SK-N-SH (cell line): ENCODE results near the gene HOXB8. TPM values are rescaled to one million over a fixed set of nuclear protein-coding genes. Genes with fewer than 3 reads are reported as not detected.

Experiments
- CTCF ChIA-PET: fragments of 300-600, 350-600 bp; formaldehyde crosslinking; extraction: SDS; loops from one replicate; lab custom pipeline; 2021; lab: Yijun Ruan, JAX
- POLR2A ChIA-PET: fragments of 350-600 bp; sonication (Branson Sonifier 250); formaldehyde crosslinking; extraction: SDS; loops from one replicate; lab custom pipeline; 2020; ENCODE audit warnings: antibody characterized with exemption, inconsistent platforms; lab: Yijun Ruan, JAX
- DNase-seq: peaks from one replicate; pipeline ENCODE4 v3.0.0; 2012
- H2AFZ ChIP-seq: fragments of 200-600 bp; sonication (generic); 2 replicates; pipeline ENCODE4 v1.8.1; 2016; ENCODE audit warnings: antibody characterized with exemption, mild to moderate bottlenecking, low read depth
- H3F3A ChIP-seq: fragments of 200-600 bp; sonication (generic); replicated peaks from 2 replicates; pipeline ENCODE3; 2016; ENCODE audit warnings: antibody characterized with exemption, mild to moderate bottlenecking; ENCODE audit not compliant: insufficient read depth
- H3K27ac ChIP-seq, 2 experiments: fragments of 200-500 bp in 1 of 2; fragments of 200-600 bp in 1 of 2; sonication (Bioruptor generic) in 1 of 2; sonication (generic), shearing (Covaris generic) in 1 of 2; 2 replicates each; pipeline versions ENCODE4 v1.5.1 to v1.6.1; 2014 to 2016; ENCODE audit warnings: low read depth in 2 of 2, inconsistent platforms in 1 of 2, low read length in 1 of 2, mild to moderate bottlenecking in 1 of 2, mixed read lengths in 1 of 2
- H3K27me3 ChIP-seq: fragments of 200-600 bp; sonication (generic), shearing (Covaris generic); 2 replicates; pipeline ENCODE4 v1.6.1; 2016; ENCODE audit warnings: mixed run types; ENCODE audit not compliant: insufficient read depth
- H3K36me3 ChIP-seq, 2 experiments: fragments of 200-500 bp in 1 of 2; fragments of 200-600 bp in 1 of 2; sonication (Bioruptor generic) in 1 of 2; sonication (generic) in 1 of 2; replicated peaks in 1 of 2; 2 replicates each; pipeline versions ENCODE3 to v1.5.1; 2014 to 2016; ENCODE audit warnings: low read length in 1 of 2, mild to moderate bottlenecking in 1 of 2; ENCODE audit not compliant: insufficient read depth in 2 of 2, control insufficient read depth in 1 of 2
- H3K4me1 ChIP-seq, 2 experiments: fragments of 200-500 bp in 1 of 2; fragments of 200-600 bp in 1 of 2; sonication (Bioruptor generic) in 1 of 2; sonication (generic), shearing (Covaris generic) in 1 of 2; 2 replicates each; pipeline versions ENCODE4 v1.5.1 to v1.6.1; 2014 to 2016; ENCODE audit warnings: low read depth in 1 of 2, low read length in 1 of 2, mixed run types in 1 of 2; ENCODE audit not compliant: insufficient read depth in 2 of 2, control insufficient read depth in 1 of 2
- H3K4me2 ChIP-seq: fragments of 200-600 bp; sonication (generic), shearing (Covaris generic); 2 replicates; pipeline ENCODE4 v1.6.1; 2017; ENCODE audit warnings: mixed run types
- H3K4me3 ChIP-seq, 2 experiments: fragments of 200-500 bp in 1 of 2; fragments of 200-600 bp in 1 of 2; sonication (Bioruptor generic) in 1 of 2; sonication (generic), shearing (Covaris generic) in 1 of 2; 2 replicates each; pipeline versions ENCODE4 v1.5.1 to v1.8.1; 2014 to 2016; ENCODE audit warnings: low read depth in 2 of 2, inconsistent platforms in 1 of 2, low read length in 1 of 2, mild to moderate bottlenecking in 1 of 2, mixed read lengths in 1 of 2, moderate library complexity in 1 of 2
- H3K79me2 ChIP-seq: fragments of 200-600 bp; sonication (generic); 2 replicates; pipeline ENCODE4 v1.8.1; 2017; ENCODE audit warnings: mild to moderate bottlenecking; ENCODE audit not compliant: insufficient read depth
- H3K9ac ChIP-seq: fragments of 200-600 bp; sonication (generic); 2 replicates; pipeline ENCODE4 v1.6.1; 2017; ENCODE audit warnings: mixed run types
- H3K9me2 ChIP-seq: fragments of 200-600 bp; sonication (generic); 2 replicates; pipeline ENCODE4 v1.6.1; 2017; ENCODE audit warnings: mixed run types
- H3K9me3 ChIP-seq: fragments of 200-600 bp; sonication (generic); 2 replicates; pipeline ENCODE4 v1.6.1; 2017; ENCODE audit warnings: mixed run types, mild to moderate bottlenecking, moderate library complexity
- H4K20me1 ChIP-seq: fragments of 200-600 bp; sonication (generic); 2 replicates; pipeline ENCODE4 v1.6.1; 2017; ENCODE audit warnings: mild to moderate bottlenecking, mixed run types; ENCODE audit not compliant: insufficient read depth
- CHD2 ChIP-seq: fragments of 150-350 bp; IDR thresholded peaks from 2 replicates; pipeline ENCODE4 v1.6.1; 2018; ENCODE audit warnings: low read length; ENCODE audit not compliant: partially characterized antibody
- EZH2phosphoT487 ChIP-seq: fragments of 200-600 bp; sonication (generic); IDR thresholded peaks from 2 replicates; pipeline ENCODE4 v1.6.1; 2017; ENCODE audit warnings: low read depth, mixed run types, mild to moderate bottlenecking, antibody characterized with exemption, moderate library complexity, borderline replicate concordance
- GATA2 ChIP-seq: sonication (generic); formaldehyde crosslinking; IDR thresholded peaks from 2 replicates; pipeline ENCODE4 v1.5.0; 2020; ENCODE audit warnings: mild to moderate bottlenecking, missing genetic modification reagents
- MEF2A ChIP-seq: IDR thresholded peaks from 2 replicates; pipeline ENCODE4 v1.4.0; 2012; ENCODE audit warnings: low read depth, borderline replicate concordance
- RAD21 ChIP-seq: IDR thresholded peaks from 2 replicates; pipeline ENCODE4 v1.6.1; 2012; ENCODE audit warnings: mild to moderate bottlenecking, low read length
- RFX5 ChIP-seq: IDR thresholded peaks from 2 replicates; pipeline ENCODE4 v1.6.1; 2012; ENCODE audit warnings: mild to moderate bottlenecking, improper control_type of control experiment, low read length
- SIN3A ChIP-seq: IDR thresholded peaks from 2 replicates; pipeline ENCODE4 v1.6.1; 2012; ENCODE audit warnings: low read depth, mild to moderate bottlenecking, low read length, moderate library complexity, borderline replicate concordance
- SMC3 ChIP-seq: IDR thresholded peaks from 2 replicates; pipeline ENCODE4 v1.6.1; 2012; ENCODE audit warnings: low read depth, low read length, improper control_type of control experiment
- YY1 ChIP-seq: IDR thresholded peaks from 2 replicates; pipeline ENCODE4 v1.4.0; 2012; ENCODE audit warnings: low read depth, mild to moderate bottlenecking
- WGBS: methylation state at CpG from one replicate; pipeline ENCODE4 v1.1.6; 2017; ENCODE audit warnings: low lambda C conversion rate; 5-methylcytosine and 5-hydroxymethylcytosine counted together
- polyA plus RNA-seq, 3 experiments: library from polyadenylated mRNA; depleted of rRNA; stranded (reverse); fragments of >200 nt; gene quantifications; 2 replicates each; pipeline ENCODE4 v1.2.3, GENCODE V29; 2012
- TF ChIP-seq, protein P1 (sequence below): IDR thresholded peaks from 2 replicates; pipeline ENCODE4 v1.4.0; 2012; ENCODE audit warnings: low read depth
- TF ChIP-seq, protein P2 (sequence below): IDR thresholded peaks from 2 replicates; pipeline ENCODE4 v1.6.1; 2012; ENCODE audit warnings: mild to moderate bottlenecking, low read depth, low read length, moderate library complexity
- TF ChIP-seq, protein P3 (sequence below): fragments of 150-350 bp; IDR thresholded peaks from 2 replicates; pipeline ENCODE4 v1.6.1; 2016; ENCODE audit warnings: mild to moderate bottlenecking, low read depth, low read length

The HOXB8 gene
- polyA plus RNA-seq, 1 of the 3 experiments (the other 2 are of a cell fraction) = not detected

DNA sequence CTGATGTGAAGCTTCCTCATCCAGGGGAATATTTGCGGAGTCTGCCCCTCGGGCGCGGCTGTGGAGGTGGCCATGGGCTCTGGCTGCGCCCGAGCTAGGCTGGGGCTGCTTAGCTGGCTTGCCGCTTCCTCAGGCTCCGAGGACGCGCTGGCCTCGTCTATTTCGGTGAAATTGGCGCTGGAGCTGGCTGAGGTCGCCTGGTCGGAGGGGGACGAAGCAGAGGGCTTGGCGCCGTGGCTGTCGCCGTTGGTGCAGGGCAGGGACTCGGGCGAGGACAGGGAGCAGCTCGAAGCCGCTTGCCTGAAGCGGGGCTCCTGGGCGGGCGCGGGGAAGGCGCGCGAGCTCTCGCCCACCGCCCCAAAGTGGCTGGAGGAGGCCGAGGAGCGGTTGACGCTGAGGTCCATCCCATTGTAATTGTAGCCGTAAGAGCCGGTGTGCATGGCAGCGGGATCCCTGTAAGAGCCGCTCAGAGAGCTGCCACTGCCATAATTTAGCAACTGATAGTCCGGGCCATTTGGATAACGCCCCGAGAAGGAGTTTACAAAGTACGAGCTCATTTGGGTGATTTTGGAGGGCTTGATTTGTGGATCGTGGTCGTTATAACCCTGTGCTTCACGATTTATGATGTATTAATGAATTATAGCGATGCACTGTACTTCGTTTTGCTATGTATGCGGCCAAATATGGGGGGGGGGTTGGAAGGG, 21.8 kb downstream of the HOXB8 start, which contains the start of gene HOXB5:
TSS of gene HOXB5 (minus strand) at position 654 of the 704 bp plus-strand sequence. CDS start at position 557, 97 bp downstream.
- H3K4me1 ChIP-seq = 0 out of 4 replicates have a peak, but pooled peaks cover 0 to 4% of the 10 kb centered on the region in 2 experiments
- POLR2A ChIA-PET = no interaction called here
- CTCF ChIA-PET = interaction anchor here (0.6 to 3.7 kb wide), 41 partner anchors 13 to 462 kb away, joined by 3 to 20 read pairs (median 4); partner anchors contain the start of genes HOXB1 and HOXB8
- H3K9ac ChIP-seq = no peak within 1 kb of the TSS
- H3K27ac ChIP-seq = no peak within 1 kb of the TSS
- TF ChIP-seq CHD2 (no peak), RAD21 (no peak), YY1 (no peak), RFX5 (no peak), SMC3 (no peak), SIN3A (no peak), MEF2A (no peak), GATA2 (CRISPR knock-in tag) (no peak), EZH2phosphoT487 (no peak)
- TF ChIP-seq, protein P1, sequence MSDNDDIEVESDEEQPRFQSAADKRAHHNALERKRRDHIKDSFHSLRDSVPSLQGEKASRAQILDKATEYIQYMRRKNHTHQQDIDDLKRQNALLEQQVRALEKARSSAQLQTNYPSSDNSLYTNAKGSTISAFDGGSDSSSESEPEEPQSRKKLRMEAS = no peak
- TF ChIP-seq, protein P2, sequence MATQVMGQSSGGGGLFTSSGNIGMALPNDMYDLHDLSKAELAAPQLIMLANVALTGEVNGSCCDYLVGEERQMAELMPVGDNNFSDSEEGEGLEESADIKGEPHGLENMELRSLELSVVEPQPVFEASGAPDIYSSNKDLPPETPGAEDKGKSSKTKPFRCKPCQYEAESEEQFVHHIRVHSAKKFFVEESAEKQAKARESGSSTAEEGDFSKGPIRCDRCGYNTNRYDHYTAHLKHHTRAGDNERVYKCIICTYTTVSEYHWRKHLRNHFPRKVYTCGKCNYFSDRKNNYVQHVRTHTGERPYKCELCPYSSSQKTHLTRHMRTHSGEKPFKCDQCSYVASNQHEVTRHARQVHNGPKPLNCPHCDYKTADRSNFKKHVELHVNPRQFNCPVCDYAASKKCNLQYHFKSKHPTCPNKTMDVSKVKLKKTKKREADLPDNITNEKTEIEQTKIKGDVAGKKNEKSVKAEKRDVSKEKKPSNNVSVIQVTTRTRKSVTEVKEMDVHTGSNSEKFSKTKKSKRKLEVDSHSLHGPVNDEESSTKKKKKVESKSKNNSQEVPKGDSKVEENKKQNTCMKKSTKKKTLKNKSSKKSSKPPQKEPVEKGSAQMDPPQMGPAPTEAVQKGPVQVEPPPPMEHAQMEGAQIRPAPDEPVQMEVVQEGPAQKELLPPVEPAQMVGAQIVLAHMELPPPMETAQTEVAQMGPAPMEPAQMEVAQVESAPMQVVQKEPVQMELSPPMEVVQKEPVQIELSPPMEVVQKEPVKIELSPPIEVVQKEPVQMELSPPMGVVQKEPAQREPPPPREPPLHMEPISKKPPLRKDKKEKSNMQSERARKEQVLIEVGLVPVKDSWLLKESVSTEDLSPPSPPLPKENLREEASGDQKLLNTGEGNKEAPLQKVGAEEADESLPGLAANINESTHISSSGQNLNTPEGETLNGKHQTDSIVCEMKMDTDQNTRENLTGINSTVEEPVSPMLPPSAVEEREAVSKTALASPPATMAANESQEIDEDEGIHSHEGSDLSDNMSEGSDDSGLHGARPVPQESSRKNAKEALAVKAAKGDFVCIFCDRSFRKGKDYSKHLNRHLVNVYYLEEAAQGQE = no peak
- TF ChIP-seq, protein P3, sequence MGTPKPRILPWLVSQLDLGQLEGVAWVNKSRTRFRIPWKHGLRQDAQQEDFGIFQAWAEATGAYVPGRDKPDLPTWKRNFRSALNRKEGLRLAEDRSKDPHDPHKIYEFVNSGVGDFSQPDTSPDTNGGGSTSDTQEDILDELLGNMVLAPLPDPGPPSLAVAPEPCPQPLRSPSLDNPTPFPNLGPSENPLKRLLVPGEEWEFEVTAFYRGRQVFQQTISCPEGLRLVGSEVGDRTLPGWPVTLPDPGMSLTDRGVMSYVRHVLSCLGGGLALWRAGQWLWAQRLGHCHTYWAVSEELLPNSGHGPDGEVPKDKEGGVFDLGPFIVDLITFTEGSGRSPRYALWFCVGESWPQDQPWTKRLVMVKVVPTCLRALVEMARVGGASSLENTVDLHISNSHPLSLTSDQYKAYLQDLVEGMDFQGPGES = no peak
- TF ChIP-seq, all 33 proteins: peak for 0
- H3F3A ChIP-seq = peaks cover 4% of the 10 kb centered on the region
- no peaks in the 10 kb centered on the region for H3K79me2 ChIP-seq
- peak within 1 kb of the TSS; percentile 53; the same call in 1 of the 2 replicates for H2AFZ ChIP-seq
- DNase-seq = no peak
- H3K9me3 ChIP-seq = no peaks in the 10 kb centered on the region
- H3K36me3 ChIP-seq = no peaks in the 10 kb centered on the region
- no peaks in the 10 kb centered on the region for H3K9me2 ChIP-seq
- H3K27me3 ChIP-seq = peaks cover 98% of the 10 kb centered on the region
- WGBS = 7% methylated on average over 50 of the region's 50 CpGs
- H4K20me1 ChIP-seq = peaks cover 2% of the 10 kb centered on the region; the same call in 1 of the 2 replicates
- peak within 1 kb of the TSS in 1 of 2 experiments; percentile 8; a peak in 1 of 4 replicates for H3K4me3 ChIP-seq
- H3K4me2 ChIP-seq = peak within 1 kb of the TSS; percentile 34; the same call in 1 of the 2 replicates
